HPDE6-E6E7 (cell line): ENCODE results near the gene GABARAPL2.
A peak's percentile ranks its signal among the peaks of the same experiment; 100 is the strongest.
"Not testable (repeated sequence)": the region's sequence is repeated elsewhere in the genome, so short reads cannot be mapped to it uniquely, and the experiment has no call there.

ENCODE experiments used
- DNase-seq: peaks from one replicate; pipeline ENCODE4 v3.0.0; 2011; ENCODE audit warnings: missing footprints; ENCODE audit errors: extremely low spot score

Gene GABARAPL2

DNA sequence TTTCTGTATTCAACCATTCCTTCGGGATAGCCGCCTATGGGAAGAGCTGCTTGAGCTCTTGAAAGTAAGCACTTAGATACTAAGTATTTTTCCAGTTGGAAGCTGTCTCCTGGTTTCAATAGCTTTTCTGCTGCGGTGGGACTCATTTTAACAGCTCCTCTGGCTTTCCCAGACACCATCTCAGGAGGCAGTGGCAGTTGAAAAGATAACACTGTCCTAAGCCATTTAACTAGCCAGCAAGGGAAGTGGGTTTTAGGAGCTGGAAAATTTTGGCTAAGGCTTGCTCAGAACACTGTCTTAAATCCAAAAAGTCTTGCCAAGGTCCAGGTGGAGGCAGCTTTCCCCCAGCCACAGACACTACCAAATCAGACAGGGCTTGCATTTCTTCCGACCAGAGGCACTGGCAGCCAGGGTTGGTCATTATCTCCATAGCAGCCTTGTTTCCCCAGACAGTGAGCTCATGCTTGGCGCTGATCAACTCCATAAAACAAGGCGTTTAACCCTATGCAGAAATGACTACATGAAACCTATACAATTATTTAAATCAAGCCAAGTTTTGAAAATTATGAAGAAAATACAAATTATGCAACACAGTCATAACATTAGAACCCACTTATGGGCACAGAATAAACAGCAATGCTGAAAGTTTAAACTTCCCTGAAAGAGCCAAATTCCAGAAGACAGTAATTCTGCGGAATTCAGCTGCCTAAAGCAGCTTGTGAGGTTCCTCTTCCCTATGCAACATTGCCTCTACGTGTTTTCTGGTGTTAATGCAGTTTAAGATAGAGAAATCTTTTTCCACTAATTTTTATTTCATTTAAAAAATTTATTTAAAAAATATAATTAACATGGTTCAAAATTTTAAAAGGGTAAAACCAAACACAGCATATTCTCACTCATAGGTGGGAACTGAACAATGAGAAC is 25.0 kb downstream of the GABARAPL2 start:
- DNase-seq: no peak

DNA sequence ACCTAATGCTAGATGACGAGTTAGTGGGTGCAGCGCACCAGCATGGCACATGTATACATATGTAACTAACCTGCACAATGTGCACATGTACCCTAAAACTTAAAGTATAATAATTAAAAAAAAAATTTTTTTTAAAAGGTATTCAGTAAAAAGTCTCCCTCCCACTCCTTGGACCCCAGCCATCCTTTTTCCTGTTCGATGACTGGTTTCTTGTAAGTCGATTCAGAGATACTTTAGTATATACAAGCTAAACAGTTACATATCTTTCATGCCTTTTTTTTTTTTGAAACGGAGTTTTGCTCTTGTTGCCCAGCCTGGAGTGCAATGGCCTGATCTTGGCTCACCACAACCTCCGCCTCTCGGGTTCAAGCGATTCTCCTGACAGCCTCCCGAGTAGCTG is 25.7 kb downstream of the GABARAPL2 start:
- not testable (repeated sequence) for DNase-seq

DNA sequence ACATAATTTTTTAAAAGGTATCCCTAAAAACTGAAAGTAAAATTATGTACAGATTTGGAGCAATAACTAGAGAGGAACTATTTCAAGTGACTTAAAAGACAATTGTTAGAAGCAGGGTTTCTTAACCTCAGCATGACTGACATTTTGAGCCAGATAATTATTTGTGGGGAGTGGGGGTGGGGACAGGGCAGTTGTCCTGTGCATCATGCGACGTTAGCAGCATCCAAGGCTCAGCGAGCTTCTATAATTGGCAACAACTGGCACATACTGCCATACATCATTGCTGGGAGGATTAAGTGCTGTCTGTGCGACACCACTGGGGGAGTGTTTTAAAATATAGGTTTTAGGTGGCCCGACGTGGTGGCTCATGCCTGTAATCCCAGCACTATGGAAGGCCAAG is 27.1 kb downstream of the GABARAPL2 start:
- no peak for DNase-seq

DNA sequence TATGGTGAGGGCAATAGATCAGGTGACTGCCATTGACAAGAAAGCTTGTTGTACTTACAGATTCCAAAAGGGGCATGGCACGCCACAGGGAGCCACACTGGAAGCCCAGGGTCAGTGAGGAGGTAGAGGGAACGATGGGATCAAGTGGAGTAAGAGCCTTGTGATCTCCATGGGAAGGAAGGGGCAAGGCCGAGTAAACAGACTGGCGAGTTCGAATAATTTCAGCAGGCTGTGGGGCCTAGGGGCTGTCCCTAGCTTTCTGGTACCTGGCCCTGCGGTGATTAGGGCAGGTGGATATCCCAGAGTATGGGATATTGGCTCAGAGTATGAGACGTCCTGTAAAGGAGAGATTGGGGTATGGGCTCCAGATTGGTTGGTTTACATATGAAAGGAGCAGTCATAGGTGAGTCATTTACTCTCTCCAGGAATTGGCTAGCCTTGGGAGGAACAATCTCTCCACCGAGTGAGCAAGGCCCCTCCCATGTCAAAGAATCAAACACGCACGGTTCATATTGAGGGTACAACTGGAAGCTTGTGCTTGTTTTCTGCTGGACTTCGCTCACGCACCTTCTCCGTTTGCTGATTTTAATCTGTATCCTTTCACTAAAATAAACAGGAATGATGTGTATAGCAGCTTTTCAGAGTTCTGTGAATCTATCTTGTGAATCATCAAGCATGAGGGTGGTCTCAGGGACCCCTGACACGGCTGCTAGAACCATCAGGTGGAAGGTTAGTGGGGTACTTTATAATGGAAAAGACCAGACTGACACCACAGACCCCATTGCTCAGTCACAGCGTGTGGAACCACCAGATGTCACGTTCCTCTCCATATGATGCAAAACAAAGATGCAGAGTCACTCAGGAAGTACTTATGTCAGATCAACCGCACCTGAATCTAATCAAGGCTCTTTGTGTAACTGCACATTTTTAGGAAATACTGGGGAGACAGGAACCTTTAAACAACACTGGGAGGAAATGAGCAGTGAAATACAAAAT is 27.9 kb downstream of the GABARAPL2 start:
- DNase-seq: peak; percentile 89

DNA sequence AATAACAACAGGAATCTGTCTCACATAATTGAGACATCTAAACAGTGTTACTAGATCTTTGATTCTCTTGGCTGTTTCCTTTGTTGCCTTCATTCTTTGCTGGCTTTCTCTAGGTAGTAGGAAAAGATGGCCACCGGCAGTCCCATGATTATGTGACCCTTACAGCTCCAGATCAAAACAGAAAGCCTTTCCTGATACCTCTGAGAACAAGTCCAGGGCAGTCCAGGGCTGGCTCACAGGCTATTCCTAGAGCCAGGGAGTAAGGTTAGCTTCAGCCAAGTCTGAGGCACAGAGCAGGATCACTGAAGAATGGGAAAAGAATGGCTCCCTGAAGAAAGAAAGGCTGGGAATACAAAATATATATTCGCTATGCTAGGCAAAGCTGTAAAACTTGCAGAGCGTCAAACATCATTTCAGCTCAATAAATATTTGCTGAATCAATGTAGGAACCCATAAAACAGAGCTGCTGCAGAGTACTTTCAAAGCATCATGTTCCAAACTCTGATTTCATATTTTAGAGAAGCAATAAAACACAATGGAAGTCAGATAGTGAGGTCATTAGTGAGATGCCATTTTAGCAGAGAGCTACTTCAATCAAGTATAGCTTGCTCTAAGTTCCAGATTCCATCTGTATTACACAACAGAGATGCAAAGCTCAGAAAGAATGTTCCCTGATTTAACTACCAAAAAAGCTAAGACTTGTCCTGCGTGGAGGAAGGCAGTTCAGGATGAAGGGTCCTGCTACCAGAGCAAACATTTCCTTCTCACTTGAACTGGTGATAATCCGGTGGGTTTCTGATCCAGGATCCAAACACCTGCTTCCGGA is 33.5 kb downstream of the GABARAPL2 start:
- no peak for DNase-seq

DNA sequence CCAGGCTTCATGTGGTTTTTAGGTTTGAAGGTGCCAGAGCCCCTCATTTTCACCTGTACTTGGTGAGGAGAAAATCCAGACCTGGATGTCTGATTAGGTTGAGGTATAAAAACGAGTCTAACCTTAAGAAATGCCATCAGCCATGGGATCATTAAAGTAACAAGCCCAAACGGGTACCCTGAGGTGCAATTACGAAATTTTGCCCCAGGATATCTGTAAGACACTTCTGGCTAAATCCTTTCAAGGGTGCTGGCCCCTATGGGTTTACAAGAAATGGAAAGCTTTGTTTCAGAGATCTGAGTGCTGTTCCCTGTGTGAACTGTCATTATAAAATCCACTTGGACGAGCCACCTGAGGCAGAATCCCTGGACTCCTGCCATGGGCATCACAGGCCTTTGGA is 37.1 kb downstream of the GABARAPL2 start:
- DNase-seq: no peak

DNA sequence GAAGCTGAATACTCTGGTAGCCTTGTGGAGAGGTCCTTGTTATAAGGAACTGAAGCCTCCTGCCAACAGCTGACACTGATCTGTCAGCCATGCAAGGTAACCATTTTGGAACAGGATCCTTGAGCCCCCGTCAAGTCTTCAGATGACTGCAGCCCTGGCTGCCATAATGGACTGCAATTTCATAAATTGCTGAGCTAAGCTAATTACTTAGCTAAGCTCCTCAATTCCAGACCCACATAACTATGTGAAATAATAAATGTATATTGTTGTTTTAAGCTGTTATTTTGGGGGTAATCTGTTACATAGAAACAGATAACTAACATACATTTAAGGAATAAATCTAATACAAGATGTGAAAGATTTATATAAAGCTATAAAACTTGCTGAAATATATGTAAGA is 40.3 kb downstream of the GABARAPL2 start:
- DNase-seq: no peak

DNA sequence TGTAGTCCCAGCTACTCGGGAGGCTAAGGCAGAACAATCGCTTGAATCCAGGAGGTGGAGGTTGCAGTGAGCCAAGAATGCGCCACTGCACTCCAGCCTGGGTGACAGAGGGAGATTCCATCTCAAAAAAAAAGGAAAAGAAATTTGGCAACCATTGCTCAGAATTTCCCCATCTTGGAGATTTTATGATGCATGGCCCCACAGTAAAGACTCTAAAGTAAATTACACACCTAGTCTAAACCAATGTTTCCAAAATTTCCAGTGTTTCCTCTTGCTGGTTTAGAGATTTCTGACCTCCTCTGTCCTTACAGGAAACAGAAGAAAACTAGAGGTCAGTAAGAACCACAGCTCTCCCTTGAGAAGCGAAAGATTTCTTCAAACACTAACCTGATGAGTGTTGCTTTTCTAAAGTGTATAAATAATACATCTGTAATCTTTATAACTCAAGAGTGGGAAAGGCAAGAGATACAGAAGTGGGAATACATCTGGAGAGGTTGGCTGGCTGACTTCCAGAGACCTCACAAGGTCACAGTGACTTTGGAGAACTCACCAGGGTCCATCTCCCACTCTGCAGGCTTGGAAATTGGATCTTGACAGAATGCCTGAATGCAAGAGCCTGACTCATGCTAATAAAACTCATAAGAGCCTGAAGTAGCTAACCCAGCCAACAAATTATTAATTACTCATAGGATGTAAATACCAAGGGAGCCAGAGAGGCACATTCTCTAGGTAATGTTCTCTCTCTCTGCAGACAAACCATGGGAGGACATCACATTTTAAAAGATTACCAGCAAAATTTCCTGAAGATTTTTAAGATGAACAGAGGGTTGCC is 48.1 kb downstream of the GABARAPL2 start:
- DNase-seq: no peak

DNA sequence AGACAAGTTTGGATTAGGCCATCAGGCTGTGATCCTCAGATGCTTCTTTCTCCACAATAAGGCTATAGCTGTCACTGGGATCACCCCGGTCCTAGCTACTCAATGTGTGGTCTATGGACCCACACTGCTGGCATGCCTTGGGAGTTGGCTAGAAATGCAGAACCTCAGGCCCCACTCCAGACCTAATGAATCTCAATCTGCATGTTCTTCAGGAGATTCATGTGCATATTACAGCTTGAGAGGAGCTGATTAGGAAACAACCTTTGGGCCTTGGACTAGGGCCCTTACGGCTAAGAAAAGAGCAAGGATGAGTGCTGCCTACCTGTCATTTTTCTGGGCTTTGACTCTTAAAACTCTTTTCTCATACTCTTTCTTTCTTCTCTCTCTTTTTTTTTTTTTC is 49.4 kb downstream of the GABARAPL2 start:
- no peak for DNase-seq

DNA sequence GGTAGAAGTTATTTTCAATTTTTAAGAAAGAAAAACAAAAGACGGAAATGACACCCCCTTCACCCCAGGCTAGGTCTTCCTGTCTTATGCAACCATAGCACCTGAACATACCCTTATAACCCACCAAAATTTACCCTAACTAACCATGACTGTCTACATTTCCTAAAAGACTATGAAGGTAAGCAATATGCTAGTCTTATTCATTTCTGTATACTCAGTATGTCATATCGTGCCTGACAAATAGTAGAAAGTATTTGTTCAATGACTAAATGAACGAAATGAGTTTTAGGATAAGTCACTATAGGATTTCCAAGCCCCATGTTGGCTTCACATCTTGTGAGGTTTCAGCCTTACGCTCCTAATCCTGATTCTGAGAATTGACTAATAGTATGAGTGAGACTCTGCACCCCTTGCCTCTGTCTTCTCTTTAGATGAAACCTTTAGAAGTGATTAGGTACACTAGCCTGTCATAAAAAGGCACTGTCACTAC is 50.4 kb downstream of the GABARAPL2 start:
- DNase-seq: no peak

DNA sequence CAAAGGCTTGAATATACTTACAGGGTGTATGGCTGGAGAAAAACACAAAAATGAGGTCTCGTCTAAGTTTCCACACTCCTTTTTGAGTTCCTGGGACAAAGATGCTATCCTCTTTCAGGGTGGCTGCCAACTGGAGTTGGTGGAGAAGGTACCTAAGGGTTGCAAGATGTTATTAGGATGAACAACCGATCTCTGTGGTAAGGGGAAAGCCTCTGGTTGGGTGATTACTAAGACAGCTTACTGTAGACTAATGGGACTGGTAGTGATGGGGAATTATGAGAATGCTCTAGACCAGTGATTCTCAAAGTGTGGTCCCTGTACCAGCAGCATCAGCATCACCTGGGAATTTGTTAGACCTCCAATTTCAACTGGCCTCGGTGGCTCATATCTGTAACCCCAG is 50.9 kb downstream of the GABARAPL2 start:
- no peak for DNase-seq

DNA sequence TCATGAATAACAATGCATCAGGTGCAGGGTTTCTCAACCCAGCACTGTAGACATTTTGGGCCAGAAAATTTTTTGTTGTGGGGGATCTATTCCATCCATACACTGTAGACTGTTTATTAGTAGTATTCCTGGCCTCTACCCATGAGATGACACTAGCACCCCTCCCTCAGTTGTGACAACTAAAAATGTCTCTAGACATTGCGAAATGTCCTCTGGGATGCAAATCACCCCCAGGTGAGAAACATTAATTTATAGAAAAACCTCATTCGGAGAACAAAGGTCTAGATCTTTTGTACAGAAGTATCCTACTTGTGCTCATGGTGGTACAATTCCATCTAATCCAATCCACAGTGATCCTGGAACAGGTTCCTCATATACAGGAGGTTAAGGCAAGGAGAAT is 52.6 kb downstream of the GABARAPL2 start:
- DNase-seq: no peak

DNA sequence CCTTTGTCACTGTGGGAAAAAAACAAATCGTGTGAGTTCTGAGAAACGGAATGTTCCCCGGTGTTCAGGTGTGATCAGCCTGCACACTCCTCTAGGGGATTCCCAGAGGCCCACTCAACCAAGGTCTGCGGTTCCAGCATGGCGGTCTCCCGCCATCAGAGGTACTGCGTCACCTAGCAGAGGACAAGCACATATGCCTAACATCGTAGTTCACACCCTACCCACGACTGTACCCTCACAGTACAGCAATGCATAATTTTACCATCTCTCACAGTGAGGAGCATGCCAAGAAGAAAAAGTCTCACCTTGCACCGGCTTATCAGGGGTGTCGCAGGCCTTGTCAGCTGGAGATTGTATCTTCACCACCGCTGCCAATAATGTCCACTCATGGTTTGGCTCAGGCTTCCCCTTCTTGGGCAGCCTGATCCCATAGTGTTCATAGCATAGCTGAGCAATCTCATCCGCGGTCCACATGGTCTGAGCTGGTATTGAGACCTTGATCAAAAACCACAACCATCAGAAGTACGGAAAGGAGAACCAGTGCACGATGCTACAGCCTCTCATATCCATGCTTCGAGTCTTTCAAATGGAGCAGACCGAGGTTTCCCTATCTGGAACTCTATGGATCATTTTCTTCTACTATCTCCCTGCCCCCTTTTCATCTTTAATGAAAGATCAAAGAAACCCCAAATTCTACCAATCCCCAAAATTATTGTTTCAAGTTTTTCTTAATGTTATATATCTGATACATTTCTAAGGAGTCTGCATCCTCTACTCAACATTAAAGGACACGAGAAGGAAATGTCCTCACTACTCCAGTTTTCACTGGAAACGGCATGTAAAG is 54.4 kb downstream of the GABARAPL2 start:
- no peak for DNase-seq

DNA sequence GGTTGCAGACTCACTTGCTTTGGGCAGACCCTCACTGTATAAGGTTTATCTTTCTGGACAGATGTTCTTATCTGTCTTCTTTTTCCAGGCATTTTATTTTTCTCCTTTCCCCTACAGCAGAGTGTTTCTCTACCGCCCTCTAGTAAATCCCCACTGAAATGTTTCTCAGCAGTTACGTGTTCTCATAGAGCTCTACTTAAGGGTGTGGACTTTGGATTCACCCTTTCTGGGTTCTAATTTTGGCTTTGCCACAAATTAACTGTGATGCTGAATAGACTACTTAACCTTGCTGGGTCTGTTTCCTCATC is 54.9 kb downstream of the GABARAPL2 start:
- DNase-seq: peak; percentile 23

DNA sequence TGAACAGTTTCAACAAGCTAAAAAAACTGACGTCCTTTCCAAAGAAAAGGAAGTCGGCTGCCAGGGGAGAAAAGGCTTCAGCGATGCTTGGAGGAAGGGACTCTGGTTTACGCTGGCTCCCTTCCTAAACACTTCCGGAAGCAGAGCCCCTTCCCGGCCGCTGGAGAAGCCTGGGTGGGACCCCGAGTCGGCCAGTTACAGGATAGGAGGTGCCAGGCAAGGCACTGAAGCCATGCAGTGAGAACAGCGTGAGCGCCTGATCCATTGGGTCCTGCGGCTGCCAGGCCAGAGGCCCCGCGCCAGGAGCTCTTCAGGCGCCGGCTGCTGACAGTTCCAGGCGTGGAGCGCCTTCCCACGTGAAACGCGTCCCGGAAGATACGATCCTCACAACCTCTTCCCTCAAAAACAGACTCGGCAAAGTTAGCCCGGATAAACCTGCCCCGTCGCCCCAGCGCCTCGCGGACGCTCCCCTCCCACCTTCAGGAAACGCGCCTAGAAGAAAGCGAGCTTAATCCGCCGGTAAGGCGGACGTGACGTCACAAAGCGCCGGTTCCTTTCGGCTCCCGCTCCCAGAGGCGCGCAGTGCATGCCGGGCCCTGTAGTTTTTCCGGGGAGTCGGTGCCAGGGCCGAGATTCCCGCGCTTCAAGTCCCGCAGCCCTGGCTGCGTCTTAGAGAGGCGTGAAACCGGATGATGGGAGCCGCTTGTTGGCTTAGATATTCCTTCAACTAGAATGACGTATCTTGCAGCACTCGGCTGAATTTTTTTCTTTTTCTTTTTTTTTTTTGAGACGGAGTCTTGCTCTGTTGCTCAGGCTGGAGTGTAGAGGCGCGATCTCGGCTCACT is 56.8 kb downstream of the GABARAPL2 start, which contains the start of gene ADAT1:
TSS of gene ADAT1 (minus strand) at position 521 of the 845 bp plus-strand sequence. CDS start 2,482 bp downstream, outside the sequence.
- DNase-seq: peak; percentile 98

DNA sequence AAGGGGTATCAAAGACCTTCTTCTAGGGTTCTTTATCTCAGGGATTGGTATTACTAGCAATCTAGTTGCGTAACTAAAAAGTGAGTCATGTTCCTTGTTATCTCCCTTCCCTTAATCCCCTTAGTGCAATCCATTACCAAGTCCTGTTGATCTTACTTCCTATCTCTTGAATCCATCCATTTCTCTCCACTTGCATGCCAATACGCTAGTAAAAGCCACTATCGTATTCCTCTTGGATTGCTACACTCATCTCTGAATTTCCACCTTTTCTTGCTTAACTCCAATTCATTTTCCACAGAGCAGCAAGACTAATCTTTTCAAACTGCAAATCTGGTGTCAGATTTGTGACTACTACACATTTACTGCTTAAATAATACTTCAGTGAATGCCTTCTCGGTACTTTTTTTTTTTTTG is 58.7 kb downstream of the GABARAPL2 start:
- DNase-seq: peak; percentile 17

DNA sequence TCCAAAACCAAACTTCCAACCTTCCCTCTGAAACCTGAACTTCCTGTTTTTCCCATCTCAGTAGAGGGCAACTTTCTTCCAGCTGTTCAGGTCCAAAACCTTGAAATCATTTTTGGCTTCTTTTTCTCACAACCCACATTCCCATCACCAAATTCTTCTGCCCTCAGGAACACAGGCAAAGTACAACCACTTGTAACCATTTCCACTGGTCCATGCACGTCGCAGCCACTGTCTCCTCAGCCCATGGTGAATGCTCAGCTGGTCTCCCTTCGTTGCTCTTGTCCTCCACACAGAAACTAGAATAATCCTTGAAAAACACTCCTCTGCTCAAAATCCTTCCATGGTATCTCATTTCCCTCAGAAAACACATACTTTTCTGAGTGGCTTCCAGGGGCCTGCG is 60.6 kb downstream of the GABARAPL2 start:
- DNase-seq: no peak
